Measurements from ENCODE around the gene COL5A1.
A peak's percentile ranks its signal among the peaks of the same experiment; 100 is the strongest.

The COL5A1 gene

GRCh38 chr9:134641173-134641989 lies at the start of gene COL5A1:
COL5A1 (plus strand) TSS chr9:134641803; CDS start chr9:134642188, 385 bp downstream.
- peak in 1 of 2 donors; percentile 38 for DNase-seq

GRCh38 chr9:134592018-134592818 lies 49.4 kb upstream of the COL5A1 start:
- no peak for DNase-seq

- DNase-seq: no peak
Measured at GRCh38 chr9:134592819-134593200, 48.8 kb upstream of the COL5A1 start.

GRCh38 chr9:134593286-134594077 lies 48.1 kb upstream of the COL5A1 start:
- no peak for DNase-seq

GRCh38 chr9:134594078-134594941 lies 47.3 kb upstream of the COL5A1 start:
- DNase-seq: no peak

GRCh38 chr9:134595014-134595413 lies 46.6 kb upstream of the COL5A1 start:
- DNase-seq: no peak

- DNase-seq: no peak
Measured at GRCh38 chr9:134597041-134597913, 44.3 kb upstream of the COL5A1 start.

- no peak for DNase-seq
Measured at GRCh38 chr9:134597957-134598883, 43.4 kb upstream of the COL5A1 start.

- DNase-seq: no peak
Measured at GRCh38 chr9:134598884-134599245, 42.7 kb upstream of the COL5A1 start.

DNA sequence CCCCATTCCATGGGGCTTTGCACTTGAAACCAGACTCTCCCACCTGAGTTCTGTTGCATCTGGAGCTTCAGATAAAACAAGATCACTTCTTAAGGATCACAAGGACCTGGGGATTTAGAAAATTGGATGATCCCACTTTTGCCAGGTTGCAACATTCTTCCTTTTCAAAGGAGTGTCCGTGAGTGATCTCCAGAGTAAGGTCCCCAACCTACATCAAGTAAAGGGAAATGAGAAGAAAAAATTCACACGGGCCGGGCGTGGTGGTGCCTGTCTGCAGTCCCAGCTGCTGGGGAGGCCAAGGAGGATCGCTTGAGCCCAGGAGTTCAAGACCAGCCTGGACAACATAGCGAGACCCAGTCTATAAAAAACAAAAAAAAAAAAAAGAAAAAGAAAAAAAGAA lies 41.2 kb upstream of the COL5A1 start:
- no peak for DNase-seq

GRCh38 chr9:134600836-134601638 lies 40.6 kb upstream of the COL5A1 start:
- DNase-seq: no peak

GRCh38 chr9:134601764-134602163 lies 39.8 kb upstream of the COL5A1 start:
- no peak for DNase-seq

GRCh38 chr9:134602547-134603362 lies 38.8 kb upstream of the COL5A1 start:
- no peak for DNase-seq

DNA sequence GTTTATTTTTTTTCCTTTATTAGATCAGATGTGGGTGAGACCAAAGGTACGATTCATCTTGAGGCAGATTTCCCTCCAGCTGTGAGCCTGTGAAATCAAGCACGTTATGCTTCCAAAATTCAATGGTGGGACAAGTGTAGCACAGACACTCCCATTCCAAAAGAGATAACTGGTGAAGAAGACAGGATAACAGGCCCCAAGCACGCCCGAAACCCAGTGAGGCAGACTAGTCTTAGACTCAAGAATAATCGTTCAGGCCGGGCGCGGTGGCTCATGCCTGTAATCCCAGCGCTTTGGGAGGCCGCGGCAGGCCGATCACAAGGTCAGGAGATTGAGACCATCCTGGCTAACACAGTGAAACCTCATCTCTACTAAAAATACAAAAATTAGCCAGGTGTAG lies 36.8 kb upstream of the COL5A1 start:
- no peak for DNase-seq

DNA sequence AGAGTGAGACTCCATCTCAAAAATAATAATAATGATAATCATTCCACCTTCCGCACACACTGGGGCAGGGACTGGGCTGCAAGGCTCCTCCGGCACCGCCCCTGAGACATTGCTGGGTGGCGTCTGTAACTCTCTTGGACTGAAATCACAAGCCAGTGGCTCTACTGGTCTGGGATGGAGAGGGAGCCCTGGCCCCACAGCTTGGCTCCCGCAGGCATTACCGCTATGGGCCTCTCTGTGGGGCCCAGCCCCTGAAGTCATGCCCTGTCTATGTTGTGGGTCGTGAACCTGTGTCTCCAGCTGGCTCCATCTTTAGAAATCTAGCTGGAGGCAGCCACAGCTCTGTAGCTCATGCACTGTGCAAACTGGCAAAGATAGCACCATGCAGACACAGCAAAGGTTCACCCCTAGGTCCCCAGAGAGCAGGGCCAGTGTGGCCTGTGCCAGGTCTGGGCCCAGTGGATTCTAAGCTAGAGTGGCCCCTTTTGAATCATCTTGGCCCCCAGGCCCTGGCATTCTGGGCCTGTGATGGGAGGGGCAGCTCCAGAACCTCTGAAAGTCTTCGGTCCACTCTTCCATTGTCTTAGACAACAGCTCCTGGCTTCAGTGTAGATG lies 36.1 kb upstream of the COL5A1 start:
- DNase-seq: no peak

DNA sequence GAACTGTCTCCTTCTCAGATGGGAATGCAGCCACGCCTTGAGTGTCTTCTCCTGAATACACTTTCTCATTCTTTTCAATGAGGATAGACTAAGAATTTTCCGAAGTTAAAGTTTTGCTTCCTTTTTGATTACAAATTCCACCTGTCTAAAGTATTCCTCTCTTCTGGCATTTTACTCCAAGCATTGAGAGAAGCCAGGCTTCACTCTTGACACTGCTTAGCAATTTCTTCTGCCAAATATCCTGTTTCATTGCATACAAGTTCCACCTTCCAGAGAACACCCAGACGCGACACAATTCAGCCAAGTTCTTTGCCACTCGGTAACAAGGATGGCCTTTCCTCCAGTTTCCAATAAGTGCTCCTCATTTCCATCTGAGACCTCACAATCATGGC lies 35.6 kb upstream of the COL5A1 start:
- DNase-seq: no peak

- DNase-seq: no peak
Measured at GRCh38 chr9:134606951-134607731, 34.5 kb upstream of the COL5A1 start.
